HCT116 (cell line): ENCODE measurements around the gene ATP1A2. TPM values are rescaled to one million over a fixed set of nuclear protein-coding genes. Genes with fewer than 3 reads are reported as not detected.

ENCODE experiments used
- ATAC-seq: fragments of 200-7000 bp; cut with Tn5 transposase; 2 replicates; pipeline ENCODE4 v1.9.1; 2020; ENCODE audit warnings: mild to moderate bottlenecking, moderate library complexity
- BruUV-seq: library from RNA; stranded (reverse); fragments of 400-500 nt; replicated peaks from 2 replicates; lab custom pipeline; 2021; lab: Mats Ljungman, UMichigan
- CTCF ChIA-PET: fragments of 300-600 bp; sonication (Branson Sonifier 250); formaldehyde crosslinking; loops from one replicate; lab custom pipeline; 2021; ENCODE audit warnings: antibody characterized with exemption; lab: Charles Lee
- POLR2A ChIA-PET: fragments of 300-600, 350-600 bp; sonication (Branson Sonifier 250); formaldehyde crosslinking; loops from one replicate; lab custom pipeline; 2021; ENCODE audit warnings: antibody characterized with exemption; lab: Charles Lee
- RAD21 ChIA-PET, 2 experiments: fragments of 300-600 bp; sonication (Branson Sonifier 250); formaldehyde crosslinking; loops; one replicate each; lab custom pipeline; 2023; ENCODE audit warnings: low total read pairs in 2 of 2; ENCODE audit not compliant: uncharacterized antibody in 2 of 2, unreplicated experiment in 2 of 2, low non-redundant PET in 1 of 2; lab: Charles Lee
- DNase-seq: peaks from one replicate; pipeline ENCODE4 v3.0.0-alpha.2; 2010; ENCODE audit warnings: low read depth, low spot score
- H2AFZ ChIP-seq: fragments of 200-600 bp; shearing (Covaris generic), sonication (generic); 2 replicates; pipeline ENCODE4 v1.6.1; 2017; ENCODE audit warnings: low read depth, mixed run types, mixed read lengths, antibody characterized with exemption, low read length; ENCODE audit not compliant: poor library complexity, severe bottlenecking
- H3K27ac ChIP-seq: 2 replicates; pipeline ENCODE4 v1.5.1; 2012; ENCODE audit warnings: low read depth, low read length
- H3K27me3 ChIP-seq: fragments of 200-600 bp; sonication (generic); 2 replicates; pipeline ENCODE4 v1.6.1; 2016; ENCODE audit warnings: mixed run types, low read length, mixed read lengths; ENCODE audit not compliant: insufficient read depth
- H3K36me3 ChIP-seq, 2 experiments: fragments of 200-500 bp in 1 of 2; fragments of 200-600 bp in 1 of 2; sonication (Bioruptor generic) in 1 of 2; sonication (generic) in 1 of 2; 2 replicates each; pipeline versions ENCODE4 v1.5.1 to v1.6.1; 2014 to 2016; ENCODE audit warnings: low read length in 2 of 2, inconsistent platforms in 1 of 2, mixed read lengths in 1 of 2, mixed run types in 1 of 2; ENCODE audit not compliant: insufficient read depth in 2 of 2, control insufficient read depth in 1 of 2
- H3K4me1 ChIP-seq, 2 experiments: fragments of 200-600 bp in 1 of 2; sonication (generic) in 1 of 2; 2 replicates each; pipeline versions ENCODE4 v1.5.1 to v1.6.1; 2012 to 2017; ENCODE audit warnings: low read length in 2 of 2, inconsistent platforms in 1 of 2, mild to moderate bottlenecking in 1 of 2, mixed read lengths in 1 of 2, mixed run types in 1 of 2, moderate library complexity in 1 of 2; ENCODE audit not compliant: insufficient read depth in 2 of 2, control insufficient read depth in 1 of 2
- H3K4me2 ChIP-seq: fragments of 200-600 bp; sonication (generic); 2 replicates; pipeline ENCODE4 v1.6.1; 2017; ENCODE audit warnings: mixed run types, low read length, mixed read lengths
- H3K4me3 ChIP-seq, 2 experiments: fragments of 200-600 bp in 1 of 2; sonication (generic) in 1 of 2; replicated peaks in 1 of 2; 2 replicates each; pipeline ENCODE4 v1.5.1; 2011 to 2016; ENCODE audit warnings: low read length in 2 of 2, control low read depth in 1 of 2, low read depth in 1 of 2, mild to moderate bottlenecking in 1 of 2, mixed read lengths in 1 of 2, mixed run types in 1 of 2
- H3K79me2 ChIP-seq: fragments of 200-600 bp; sonication (generic); 2 replicates; pipeline ENCODE4 v1.6.1; 2017; ENCODE audit warnings: mild to moderate bottlenecking, mixed run types, low read length, moderate library complexity, mixed read lengths; ENCODE audit not compliant: insufficient read depth
- H3K9ac ChIP-seq: fragments of 200-600 bp; sonication (generic); 2 replicates; pipeline ENCODE4 v1.6.1; 2016; ENCODE audit warnings: low read length, mixed read lengths
- H3K9me2 ChIP-seq: fragments of 200-600 bp; sonication (generic), shearing (Covaris generic); 2 replicates; pipeline ENCODE4 v1.6.1; 2017; ENCODE audit warnings: mixed run types, mild to moderate bottlenecking, moderate library complexity; ENCODE audit not compliant: insufficient read depth
- H3K9me3 ChIP-seq, 2 experiments: fragments of 200-500 bp in 1 of 2; fragments of 200-600 bp in 1 of 2; sonication (Bioruptor generic) in 1 of 2; sonication (generic) in 1 of 2; 2 replicates each; pipeline ENCODE4 v1.6.1; 2014 to 2017; ENCODE audit warnings: low read length in 2 of 2, mixed read lengths in 2 of 2, inconsistent platforms in 1 of 2, low read depth in 1 of 2, mild to moderate bottlenecking in 1 of 2, mixed run types in 1 of 2, moderate library complexity in 1 of 2; ENCODE audit not compliant: control insufficient read depth in 1 of 2, insufficient read depth in 1 of 2
- H4K20me1 ChIP-seq: fragments of 200-600 bp; sonication (generic), shearing (Covaris generic); 2 replicates; pipeline ENCODE4 v1.6.1; 2017; ENCODE audit warnings: mixed run types, mild to moderate bottlenecking, moderate library complexity; ENCODE audit not compliant: insufficient read depth
- CEBPB ChIP-seq: IDR thresholded peaks from 2 replicates; pipeline ENCODE4 v1.6.1; 2012; ENCODE audit warnings: low read depth
- EGR1 ChIP-seq: IDR thresholded peaks from 2 replicates; pipeline ENCODE4 v1.6.1; 2012; ENCODE audit warnings: low read depth
- ELF1 ChIP-seq: IDR thresholded peaks from 2 replicates; pipeline ENCODE4 v1.6.1; 2012; ENCODE audit warnings: low read depth, borderline replicate concordance
- POLR2AphosphoS5 ChIP-seq: IDR thresholded peaks from 2 replicates; pipeline ENCODE4 v1.6.1; 2011; ENCODE audit warnings: mild to moderate bottlenecking, low read depth, low read length, moderate library complexity
- RAD21 ChIP-seq: IDR thresholded peaks from 2 replicates; pipeline ENCODE4 v1.6.1; 2012; ENCODE audit warnings: low read depth, mild to moderate bottlenecking
- SIN3A ChIP-seq: IDR thresholded peaks from 2 replicates; pipeline ENCODE4 v1.6.1; 2012; ENCODE audit warnings: low read depth
- SRF ChIP-seq: IDR thresholded peaks from 2 replicates; pipeline ENCODE4 v1.6.1; 2012; ENCODE audit warnings: low read depth
- TCF7L2 ChIP-seq: IDR thresholded peaks from 2 replicates; pipeline ENCODE4 v1.7.0; 2011; ENCODE audit warnings: borderline replicate concordance, inconsistent platforms; ENCODE audit not compliant: insufficient read depth, insufficient read length; ENCODE audit errors: extremely low read depth
- YY1 ChIP-seq: IDR thresholded peaks from 2 replicates; pipeline ENCODE4 v1.6.1; 2011; ENCODE audit warnings: low read length, low read depth, moderate library complexity, mild to moderate bottlenecking; ENCODE audit not compliant: insufficient replicate concordance; ENCODE audit errors: extremely low read depth
- ZFX ChIP-seq: fragments of 450-650 bp; IDR thresholded peaks from 2 replicates; pipeline ENCODE4 v1.6.1; 2017
- ZNF274 ChIP-seq: fragments of 200-500 bp; sonication (Bioruptor generic); IDR thresholded peaks from 2 replicates; pipeline ENCODE4 v1.6.1; 2014; ENCODE audit warnings: mild to moderate bottlenecking, low read depth, low read length, inconsistent platforms
- intact Hi-C: fragments of 100-400 bp; cut with micrococcal nuclease; formaldehyde crosslinking; loops from 2 replicates; pipeline ENCODE4 v1.10.0; 2022
- total RNA-seq: library from RNA; stranded (reverse); gene quantifications from one replicate; pipeline ENCODE4 v1.2.1, GENCODE V29; 2021; ENCODE audit not compliant: unreplicated experiment
- TF ChIP-seq, protein P1 (sequence below): IDR thresholded peaks from 2 replicates; pipeline ENCODE4 v1.6.1; 2012
- TF ChIP-seq, protein P2 (sequence below), 3 experiments: fragments of 200-600 bp in 1 of 3; sonication (generic) in 1 of 3; IDR thresholded peaks in 2 of 3; conservative IDR thresholded peaks in 1 of 3; 2 replicates each; pipeline ENCODE4 v1.5.1; 2012 to 2017; ENCODE audit warnings: low read depth in 2 of 3, low read length in 2 of 3, antibody characterized with exemption in 1 of 3, borderline replicate concordance in 1 of 3, control low read depth in 1 of 3, mild to moderate bottlenecking in 1 of 3, mixed read lengths in 1 of 3, mixed run types in 1 of 3, moderate library complexity in 1 of 3; ENCODE audit not compliant: insufficient read depth in 1 of 3

The ATP1A2 gene
- total RNA-seq, 1 experiment from 2014 or later: not detected

DNA sequence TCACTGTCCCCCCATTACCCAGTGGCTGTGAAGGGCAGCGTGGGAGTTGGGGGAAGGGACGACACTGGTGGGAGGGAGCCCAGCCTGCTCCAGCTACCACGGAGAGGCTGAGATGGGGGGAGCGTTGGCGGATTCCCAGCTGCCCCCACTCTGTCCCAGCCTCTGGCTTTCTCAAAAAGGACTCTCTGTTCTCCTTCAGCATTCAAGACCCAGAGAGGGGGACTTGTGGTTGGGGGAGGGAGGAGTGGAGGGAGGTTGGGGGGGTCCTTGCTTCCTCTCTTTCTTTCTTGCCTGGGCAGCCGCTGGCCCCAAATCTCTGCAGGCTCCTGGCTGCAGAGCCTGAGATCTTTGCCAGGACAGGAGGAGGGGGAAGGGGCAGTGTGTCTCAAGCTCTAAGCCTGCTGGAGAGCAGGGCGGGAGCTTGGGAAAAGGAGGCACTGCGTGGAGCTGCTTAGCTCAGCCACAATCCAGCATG, 2.2 kb downstream of the ATP1A2 start:
- ATAC-seq (no peak), DNase-seq (no peak)
- BruUV-seq: no TSS peak
- ChIA-PET CTCF (no interaction called here), RAD21 (no interaction called here), POLR2A (no interaction called here)
- no peak overlapping the region for H3K27ac ChIP-seq
- H3K9me3 ChIP-seq: no peaks in the 10 kb centered on the region
- no peaks in the 10 kb centered on the region for H3K9me2 ChIP-seq
- H4K20me1 ChIP-seq: no peaks in the 10 kb centered on the region
- H3K79me2 ChIP-seq: no peaks in the 10 kb centered on the region
- TF ChIP-seq RAD21 (no peak), SIN3A (no peak), TCF7L2 (no peak), ELF1 (no peak), YY1 (no peak)
- H3K4me1 ChIP-seq: 0 out of 4 replicates have a peak, but pooled peaks cover 0 to 4% of the 10 kb centered on the region in 2 experiments
- H3K4me3 ChIP-seq: no peak overlapping the region
- no peak overlapping the region for H3K9ac ChIP-seq
- H3K27me3 ChIP-seq: no peaks in the 10 kb centered on the region
- no peak overlapping the region for H3K4me2 ChIP-seq
- H3K36me3 ChIP-seq: no peaks in the 10 kb centered on the region
- no peak overlapping the region for H2AFZ ChIP-seq
- intact Hi-C loops: no loop called here

DNA sequence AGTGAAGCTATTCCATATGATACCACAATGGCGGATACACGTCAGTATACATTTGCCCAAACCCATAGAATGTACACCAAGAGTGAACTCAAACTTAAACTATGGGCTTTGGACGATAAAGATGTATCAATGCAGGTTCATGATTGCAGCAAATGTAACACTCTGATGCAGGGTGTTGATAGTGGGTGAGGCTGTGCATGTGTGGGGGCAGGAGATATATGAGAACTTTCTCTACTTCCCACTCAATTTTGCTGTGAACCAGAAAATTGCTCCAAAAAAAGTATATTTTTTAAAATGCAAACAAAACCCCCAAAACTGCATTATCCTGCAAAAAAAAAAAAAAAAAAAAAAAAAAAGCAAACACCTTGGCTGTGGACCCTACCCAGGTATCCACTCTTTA, 3.4 kb downstream of the ATP1A2 start:
- intact Hi-C loops: no loop called here
- ChIA-PET RAD21 (no interaction called here), CTCF (no interaction called here)
- Histone ChIP-seq H2AFZ (no peak overlapping the region), H3K9me2 (no peaks in the 10 kb centered on the region), H3K27ac (no peak overlapping the region), H3K79me2 (no peaks in the 10 kb centered on the region), H3K4me3 (no peak overlapping the region), H3K9ac (no peak overlapping the region), H3K4me2 (no peak overlapping the region), H3K27me3 (no peaks in the 10 kb centered on the region), H3K4me1 (peaks cover 0 to 5% of the 10 kb centered on the region in 2 experiments; a peak in 2 of 4 replicates), H3K9me3 (no peaks in the 10 kb centered on the region)
- no TSS peak for BruUV-seq
- no peak for DNase-seq
- no peak for ATAC-seq
- no peak for TF ChIP-seq CEBPB
- no peak for TF ChIP-seq ZNF274
- no peak for TF ChIP-seq SRF
- TF ChIP-seq EGR1: no peak
- TF ChIP-seq YY1: no peak
- TF ChIP-seq, protein P1, sequence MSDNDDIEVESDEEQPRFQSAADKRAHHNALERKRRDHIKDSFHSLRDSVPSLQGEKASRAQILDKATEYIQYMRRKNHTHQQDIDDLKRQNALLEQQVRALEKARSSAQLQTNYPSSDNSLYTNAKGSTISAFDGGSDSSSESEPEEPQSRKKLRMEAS: no peak
- TF ChIP-seq RAD21: no peak
- TF ChIP-seq, protein P2, sequence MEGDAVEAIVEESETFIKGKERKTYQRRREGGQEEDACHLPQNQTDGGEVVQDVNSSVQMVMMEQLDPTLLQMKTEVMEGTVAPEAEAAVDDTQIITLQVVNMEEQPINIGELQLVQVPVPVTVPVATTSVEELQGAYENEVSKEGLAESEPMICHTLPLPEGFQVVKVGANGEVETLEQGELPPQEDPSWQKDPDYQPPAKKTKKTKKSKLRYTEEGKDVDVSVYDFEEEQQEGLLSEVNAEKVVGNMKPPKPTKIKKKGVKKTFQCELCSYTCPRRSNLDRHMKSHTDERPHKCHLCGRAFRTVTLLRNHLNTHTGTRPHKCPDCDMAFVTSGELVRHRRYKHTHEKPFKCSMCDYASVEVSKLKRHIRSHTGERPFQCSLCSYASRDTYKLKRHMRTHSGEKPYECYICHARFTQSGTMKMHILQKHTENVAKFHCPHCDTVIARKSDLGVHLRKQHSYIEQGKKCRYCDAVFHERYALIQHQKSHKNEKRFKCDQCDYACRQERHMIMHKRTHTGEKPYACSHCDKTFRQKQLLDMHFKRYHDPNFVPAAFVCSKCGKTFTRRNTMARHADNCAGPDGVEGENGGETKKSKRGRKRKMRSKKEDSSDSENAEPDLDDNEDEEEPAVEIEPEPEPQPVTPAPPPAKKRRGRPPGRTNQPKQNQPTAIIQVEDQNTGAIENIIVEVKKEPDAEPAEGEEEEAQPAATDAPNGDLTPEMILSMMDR (IDR thresholded peaks at IDR 0.05 in 2 of 3, conservative IDR thresholded peaks at IDR 0.05 in 1 of 3; ENCODE audit: borderline replicate concordance in 1 of 3, insufficient read depth in 1 of 3, low read depth in 2 of 3, low read length in 2 of 3): no peak
- TF ChIP-seq POLR2AphosphoS5: no peak
- no peak for TF ChIP-seq ELF1
- no peak for TF ChIP-seq ZFX
- TF ChIP-seq, all 23 proteins: peak for 0
- POLR2A ChIA-PET: no interaction called here
- H3K36me3 ChIP-seq: no peaks in the 10 kb centered on the region
- H4K20me1 ChIP-seq: no peaks in the 10 kb centered on the region
